ENCODE results near the gene TM7SF2.

- TF ChIP-seq CTCF (IDR thresholded peaks at IDR 0.05) (no peak), POLR2A (IDR thresholded peaks at IDR 0.05) (no peak)
These were observed 16.0 kb downstream of the TM7SF2 start for GRCh38 chr11:65127473-65128181.
